HCT116 (cell line): Measurements from ENCODE around the gene SPATA22. TPM values are rescaled to one million over a fixed set of nuclear protein-coding genes. Genes with fewer than 3 reads are reported as not detected.

Experiments used
- ATAC-seq: fragments of 200-7000 bp; cut with Tn5 transposase; 2 replicates; pipeline ENCODE4 v1.9.1; 2020; ENCODE audit warnings: mild to moderate bottlenecking, moderate library complexity
- BruUV-seq: library from RNA; stranded (reverse); fragments of 400-500 nt; replicated peaks from 2 replicates; lab custom pipeline; 2021; lab: Mats Ljungman, UMichigan
- CTCF ChIA-PET: fragments of 300-600 bp; sonication (Branson Sonifier 250); formaldehyde crosslinking; loops from one replicate; lab custom pipeline; 2021; ENCODE audit warnings: antibody characterized with exemption; lab: Charles Lee
- POLR2A ChIA-PET: fragments of 300-600, 350-600 bp; sonication (Branson Sonifier 250); formaldehyde crosslinking; loops from one replicate; lab custom pipeline; 2021; ENCODE audit warnings: antibody characterized with exemption; lab: Charles Lee
- RAD21 ChIA-PET, 2 experiments: fragments of 300-600 bp; sonication (Branson Sonifier 250); formaldehyde crosslinking; loops; one replicate each; lab custom pipeline; 2023; ENCODE audit warnings: low total read pairs in 2 of 2; ENCODE audit not compliant: uncharacterized antibody in 2 of 2, unreplicated experiment in 2 of 2, low non-redundant PET in 1 of 2; lab: Charles Lee
- DNase-seq: peaks from one replicate; pipeline ENCODE4 v3.0.0-alpha.2; 2010; ENCODE audit warnings: low read depth, low spot score
- H2AFZ ChIP-seq: fragments of 200-600 bp; shearing (Covaris generic), sonication (generic); 2 replicates; pipeline ENCODE4 v1.6.1; 2017; ENCODE audit warnings: low read depth, mixed run types, mixed read lengths, antibody characterized with exemption, low read length; ENCODE audit not compliant: poor library complexity, severe bottlenecking
- H3K27ac ChIP-seq: 2 replicates; pipeline ENCODE4 v1.5.1; 2012; ENCODE audit warnings: low read depth, low read length
- H3K27me3 ChIP-seq: fragments of 200-600 bp; sonication (generic); 2 replicates; pipeline ENCODE4 v1.6.1; 2016; ENCODE audit warnings: mixed run types, low read length, mixed read lengths; ENCODE audit not compliant: insufficient read depth
- H3K36me3 ChIP-seq, 2 experiments: fragments of 200-500 bp in 1 of 2; fragments of 200-600 bp in 1 of 2; sonication (Bioruptor generic) in 1 of 2; sonication (generic) in 1 of 2; 2 replicates each; pipeline versions ENCODE4 v1.5.1 to v1.6.1; 2014 to 2016; ENCODE audit warnings: low read length in 2 of 2, inconsistent platforms in 1 of 2, mixed read lengths in 1 of 2, mixed run types in 1 of 2; ENCODE audit not compliant: insufficient read depth in 2 of 2, control insufficient read depth in 1 of 2
- H3K4me1 ChIP-seq, 2 experiments: fragments of 200-600 bp in 1 of 2; sonication (generic) in 1 of 2; 2 replicates each; pipeline versions ENCODE4 v1.5.1 to v1.6.1; 2012 to 2017; ENCODE audit warnings: low read length in 2 of 2, inconsistent platforms in 1 of 2, mild to moderate bottlenecking in 1 of 2, mixed read lengths in 1 of 2, mixed run types in 1 of 2, moderate library complexity in 1 of 2; ENCODE audit not compliant: insufficient read depth in 2 of 2, control insufficient read depth in 1 of 2
- H3K4me2 ChIP-seq: fragments of 200-600 bp; sonication (generic); 2 replicates; pipeline ENCODE4 v1.6.1; 2017; ENCODE audit warnings: mixed run types, low read length, mixed read lengths
- H3K4me3 ChIP-seq, 2 experiments: fragments of 200-600 bp in 1 of 2; sonication (generic) in 1 of 2; replicated peaks in 1 of 2; 2 replicates each; pipeline ENCODE4 v1.5.1; 2011 to 2016; ENCODE audit warnings: low read length in 2 of 2, control low read depth in 1 of 2, low read depth in 1 of 2, mild to moderate bottlenecking in 1 of 2, mixed read lengths in 1 of 2, mixed run types in 1 of 2
- H3K79me2 ChIP-seq: fragments of 200-600 bp; sonication (generic); 2 replicates; pipeline ENCODE4 v1.6.1; 2017; ENCODE audit warnings: mild to moderate bottlenecking, mixed run types, low read length, moderate library complexity, mixed read lengths; ENCODE audit not compliant: insufficient read depth
- H3K9ac ChIP-seq: fragments of 200-600 bp; sonication (generic); 2 replicates; pipeline ENCODE4 v1.6.1; 2016; ENCODE audit warnings: low read length, mixed read lengths
- H3K9me2 ChIP-seq: fragments of 200-600 bp; sonication (generic), shearing (Covaris generic); 2 replicates; pipeline ENCODE4 v1.6.1; 2017; ENCODE audit warnings: mixed run types, mild to moderate bottlenecking, moderate library complexity; ENCODE audit not compliant: insufficient read depth
- H3K9me3 ChIP-seq, 2 experiments: fragments of 200-500 bp in 1 of 2; fragments of 200-600 bp in 1 of 2; sonication (Bioruptor generic) in 1 of 2; sonication (generic) in 1 of 2; 2 replicates each; pipeline ENCODE4 v1.6.1; 2014 to 2017; ENCODE audit warnings: low read length in 2 of 2, mixed read lengths in 2 of 2, inconsistent platforms in 1 of 2, low read depth in 1 of 2, mild to moderate bottlenecking in 1 of 2, mixed run types in 1 of 2, moderate library complexity in 1 of 2; ENCODE audit not compliant: control insufficient read depth in 1 of 2, insufficient read depth in 1 of 2
- H4K20me1 ChIP-seq: fragments of 200-600 bp; sonication (generic), shearing (Covaris generic); 2 replicates; pipeline ENCODE4 v1.6.1; 2017; ENCODE audit warnings: mixed run types, mild to moderate bottlenecking, moderate library complexity; ENCODE audit not compliant: insufficient read depth
- CEBPB ChIP-seq: IDR thresholded peaks from 2 replicates; pipeline ENCODE4 v1.6.1; 2012; ENCODE audit warnings: low read depth
- EGR1 ChIP-seq: IDR thresholded peaks from 2 replicates; pipeline ENCODE4 v1.6.1; 2012; ENCODE audit warnings: low read depth
- ELF1 ChIP-seq: IDR thresholded peaks from 2 replicates; pipeline ENCODE4 v1.6.1; 2012; ENCODE audit warnings: low read depth, borderline replicate concordance
- EZH2phosphoT487 ChIP-seq: fragments of 200-600 bp; IDR thresholded peaks from 2 replicates; pipeline ENCODE4 v1.6.1; 2018; ENCODE audit warnings: antibody characterized with exemption, borderline replicate concordance
- POLR2A ChIP-seq: IDR thresholded peaks from 2 replicates; pipeline ENCODE4 v1.7.0; 2011; ENCODE audit warnings: borderline replicate concordance; ENCODE audit not compliant: insufficient read depth, insufficient read length; ENCODE audit errors: extremely low read depth
- POLR2AphosphoS5 ChIP-seq: IDR thresholded peaks from 2 replicates; pipeline ENCODE4 v1.6.1; 2011; ENCODE audit warnings: mild to moderate bottlenecking, low read depth, low read length, moderate library complexity
- REST ChIP-seq: IDR thresholded peaks from 2 replicates; pipeline ENCODE4 v1.6.1; 2012; ENCODE audit warnings: low read depth
- SIN3A ChIP-seq: IDR thresholded peaks from 2 replicates; pipeline ENCODE4 v1.6.1; 2012; ENCODE audit warnings: low read depth
- YY1 ChIP-seq: IDR thresholded peaks from 2 replicates; pipeline ENCODE4 v1.6.1; 2011; ENCODE audit warnings: low read length, low read depth, moderate library complexity, mild to moderate bottlenecking; ENCODE audit not compliant: insufficient replicate concordance; ENCODE audit errors: extremely low read depth
- ZBTB33 ChIP-seq: IDR thresholded peaks from 2 replicates; pipeline ENCODE4 v1.6.1; 2011; ENCODE audit warnings: mild to moderate bottlenecking, low read length, moderate library complexity; ENCODE audit not compliant: insufficient replicate concordance; ENCODE audit errors: extremely low read depth
- intact Hi-C: fragments of 100-400 bp; cut with micrococcal nuclease; formaldehyde crosslinking; loops from 2 replicates; pipeline ENCODE4 v1.10.0; 2022
- total RNA-seq: library from RNA; stranded (reverse); gene quantifications from one replicate; pipeline ENCODE4 v1.2.1, GENCODE V29; 2021; ENCODE audit not compliant: unreplicated experiment
- TF ChIP-seq, protein P1 (sequence below), 3 experiments: fragments of 200-600 bp in 1 of 3; sonication (generic) in 1 of 3; IDR thresholded peaks in 2 of 3; conservative IDR thresholded peaks in 1 of 3; 2 replicates each; pipeline ENCODE4 v1.5.1; 2012 to 2017; ENCODE audit warnings: low read depth in 2 of 3, low read length in 2 of 3, antibody characterized with exemption in 1 of 3, borderline replicate concordance in 1 of 3, control low read depth in 1 of 3, mild to moderate bottlenecking in 1 of 3, mixed read lengths in 1 of 3, mixed run types in 1 of 3, moderate library complexity in 1 of 3; ENCODE audit not compliant: insufficient read depth in 1 of 3

Gene SPATA22
- total RNA-seq, 1 experiment from 2014 or later = not detected

- Histone ChIP-seq H3K4me3 (no peak overlapping the region), H3K36me3 (no peaks in the 10 kb centered on the region), H4K20me1 (no peaks in the 10 kb centered on the region), H3K9me3 (no peaks in the 10 kb centered on the region), H3K4me1 (no peaks in the 10 kb centered on the region), H3K27ac (no peak overlapping the region), H3K4me2 (no peak overlapping the region), H3K9me2 (no peaks in the 10 kb centered on the region), H3K9ac (no peak overlapping the region), H3K79me2 (no peaks in the 10 kb centered on the region), H3K27me3 (peaks cover 13% of the 10 kb centered on the region; the same call in 1 of the 2 replicates), H2AFZ (peak overlapping the region; percentile 52)
- CTCF ChIA-PET = interaction anchor here (1.0 kb wide), 1 partner anchor 400 kb away, joined by 4 read pairs; no protein-coding TSS in a partner anchor
- no TSS peak for BruUV-seq
- no peak for DNase-seq
- RAD21 ChIA-PET = no interaction called here
- POLR2A ChIA-PET = no interaction called here
- TF ChIP-seq EZH2phosphoT487 (no peak), CEBPB (no peak), EGR1 (no peak), REST (no peak), POLR2AphosphoS5 (no peak), ZBTB33 (no peak), SIN3A (no peak), ELF1 (no peak), POLR2A (no peak), YY1 (no peak)
- TF ChIP-seq, protein P1, sequence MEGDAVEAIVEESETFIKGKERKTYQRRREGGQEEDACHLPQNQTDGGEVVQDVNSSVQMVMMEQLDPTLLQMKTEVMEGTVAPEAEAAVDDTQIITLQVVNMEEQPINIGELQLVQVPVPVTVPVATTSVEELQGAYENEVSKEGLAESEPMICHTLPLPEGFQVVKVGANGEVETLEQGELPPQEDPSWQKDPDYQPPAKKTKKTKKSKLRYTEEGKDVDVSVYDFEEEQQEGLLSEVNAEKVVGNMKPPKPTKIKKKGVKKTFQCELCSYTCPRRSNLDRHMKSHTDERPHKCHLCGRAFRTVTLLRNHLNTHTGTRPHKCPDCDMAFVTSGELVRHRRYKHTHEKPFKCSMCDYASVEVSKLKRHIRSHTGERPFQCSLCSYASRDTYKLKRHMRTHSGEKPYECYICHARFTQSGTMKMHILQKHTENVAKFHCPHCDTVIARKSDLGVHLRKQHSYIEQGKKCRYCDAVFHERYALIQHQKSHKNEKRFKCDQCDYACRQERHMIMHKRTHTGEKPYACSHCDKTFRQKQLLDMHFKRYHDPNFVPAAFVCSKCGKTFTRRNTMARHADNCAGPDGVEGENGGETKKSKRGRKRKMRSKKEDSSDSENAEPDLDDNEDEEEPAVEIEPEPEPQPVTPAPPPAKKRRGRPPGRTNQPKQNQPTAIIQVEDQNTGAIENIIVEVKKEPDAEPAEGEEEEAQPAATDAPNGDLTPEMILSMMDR (IDR thresholded peaks at IDR 0.05 in 2 of 3, conservative IDR thresholded peaks at IDR 0.05 in 1 of 3; ENCODE audit: borderline replicate concordance in 1 of 3, insufficient read depth in 1 of 3, low read depth in 2 of 3, low read length in 2 of 3) = no peak
- intact Hi-C loops = no loop called here
- ATAC-seq = peak; percentile 79
Observed at GRCh38 chr17:3448059-3448665, 23.5 kb downstream of the SPATA22 start.
